Measurements from ENCODE around the gene DPP6. TPM values are rescaled to one million over a fixed set of nuclear protein-coding genes. Genes with fewer than 3 reads are reported as not detected.

DPP6 gene
- total and polyA plus RNA-seq, 4 experiments from 2014 or later: not detected

GRCh38 chr7:154905615-154906014 is 853.4 kb downstream of the DPP6 start:
- peaks cover 9 to 10% of the 10 kb centered on the region in 2 donors for H3K27me3 Mint-ChIP-seq
- Histone ChIP-seq H3K9me3 (ENCODE audit: control insufficient read depth in 1 of 2, low read length in 2 of 2) (no peaks in the 10 kb centered on the region), H3K36me3 (ENCODE audit: insufficient read depth, low read length) (no peaks in the 10 kb centered on the region), H3K4me1 (ENCODE audit: insufficient read depth, low read length) (no peaks in the 10 kb centered on the region), H3K4me3 (ENCODE audit: low read length in 2 of 2) (no peak overlapping the region), H3K27ac (ENCODE audit: low read depth, low read length) (no peak overlapping the region), H3K27me3 (ENCODE audit: insufficient read depth, low read length) (no peaks in the 10 kb centered on the region)
- DNase-seq: no peak
- H3K4me3 Mint-ChIP-seq: no peak overlapping the region
- H3K4me1 Mint-ChIP-seq: peaks cover 0 to 4% (median 2%) of the 10 kb centered on the region in 4 donors
- CTCF ChIA-PET (ENCODE audit: partially characterized antibody): interaction anchor here (1.4 to 2.3 kb wide), 2 partner anchors 8 to 22 kb away, joined by 3 to 10 read pairs; no protein-coding TSS in a partner anchor
- POLR2A ChIA-PET (ENCODE audit: partially characterized antibody): no interaction called here
- H3K27ac Mint-ChIP-seq: no peak overlapping the region
- H3K36me3 Mint-ChIP-seq: no peaks in the 10 kb centered on the region
- peaks cover 0 to 3% (median 0%) of the 10 kb centered on the region in 8 donors for H3K9me3 Mint-ChIP-seq
- intact Hi-C loops (cut with micrococcal nuclease): no loop called here

DNA sequence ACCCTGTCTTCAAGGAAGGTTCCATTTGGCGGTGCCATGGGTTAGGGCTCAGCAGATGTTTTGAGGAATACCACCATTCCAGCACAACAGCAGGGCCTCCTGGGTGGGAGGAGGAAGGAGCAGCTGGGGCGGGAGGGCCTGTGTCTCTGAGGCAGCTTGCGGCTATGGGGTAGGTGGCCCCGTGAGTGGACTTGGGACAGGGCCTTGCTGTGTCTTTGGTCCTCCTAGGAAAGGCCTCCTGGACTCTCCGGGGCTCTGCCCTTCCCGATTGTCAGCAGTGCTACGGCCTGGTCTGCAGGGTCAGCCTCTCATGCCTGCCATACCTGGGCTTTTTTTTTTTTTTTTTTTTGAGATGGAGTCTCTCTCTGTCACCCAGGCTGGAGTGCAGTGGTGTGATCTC is 854.0 kb downstream of the DPP6 start:
- CTCF ChIA-PET (ENCODE audit: partially characterized antibody): interaction anchor here (0.7 to 1.1 kb wide), 2 partner anchors 15 to 137 kb away, joined by 3 read pairs; no protein-coding TSS in a partner anchor
- Histone ChIP-seq H3K4me1 (ENCODE audit: insufficient read depth, low read length) (no peaks in the 10 kb centered on the region), H3K27me3 (ENCODE audit: insufficient read depth, low read length) (no peaks in the 10 kb centered on the region), H3K27ac (ENCODE audit: low read depth, low read length) (no peak overlapping the region), H3K4me3 (ENCODE audit: low read length in 2 of 2) (no peak overlapping the region), H3K9me3 (ENCODE audit: control insufficient read depth in 1 of 2, low read length in 2 of 2) (no peaks in the 10 kb centered on the region), H3K36me3 (ENCODE audit: insufficient read depth, low read length) (no peaks in the 10 kb centered on the region)
- Mint-ChIP-seq H3K4me1 (peaks cover 0 to 4% (median 2%) of the 10 kb centered on the region in 4 donors), H3K36me3 (no peaks in the 10 kb centered on the region), H3K27me3 (peaks cover 9 to 10% of the 10 kb centered on the region in 2 donors), H3K4me3 (no peak overlapping the region), H3K27ac (no peak overlapping the region), H3K9me3 (peaks cover 0 to 8% (median 0%) of the 10 kb centered on the region in 8 donors)
- DNase-seq: no peak
- POLR2A ChIA-PET (ENCODE audit: partially characterized antibody): no interaction called here
- intact Hi-C loops (cut with micrococcal nuclease): no loop called here

DNA sequence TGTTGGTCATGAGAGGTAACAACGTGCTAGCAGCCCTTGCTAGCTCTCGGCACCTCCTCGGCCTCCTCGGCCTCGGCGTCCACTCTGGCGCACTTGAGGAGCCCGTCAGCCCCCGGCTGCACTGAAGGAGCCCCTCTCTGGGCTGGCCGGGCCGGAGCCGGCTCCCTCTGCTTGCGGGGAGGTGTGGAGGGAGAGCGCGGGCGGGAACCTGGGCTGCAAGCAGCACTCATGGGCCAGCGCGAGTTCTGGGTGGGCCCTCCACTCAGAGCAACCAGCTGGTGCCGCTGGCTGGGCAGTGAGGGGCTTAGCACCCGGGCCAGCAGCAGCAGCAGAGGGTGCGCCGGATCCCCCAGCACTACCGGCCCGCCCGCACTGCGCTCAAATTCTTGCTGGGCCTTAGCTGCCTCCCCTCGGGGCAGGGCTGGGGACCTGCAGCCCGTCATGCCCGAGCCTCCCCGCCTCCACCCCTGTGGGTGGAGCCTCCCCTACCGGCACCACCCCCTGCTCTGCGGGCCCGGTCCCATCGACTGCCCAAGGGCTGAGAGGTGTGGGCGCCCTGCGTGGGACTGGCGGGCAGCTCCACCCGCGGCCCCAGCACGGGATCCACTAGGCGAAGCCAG is 854.6 kb downstream of the DPP6 start:
- ChIA-PET POLR2A (ENCODE audit: partially characterized antibody) (no interaction called here), CTCF (ENCODE audit: partially characterized antibody) (interaction anchor here (0.7 to 1.1 kb wide), 3 partner anchors 14 to 136 kb away, joined by 3 to 4 read pairs (median 3); no protein-coding TSS in a partner anchor)
- Histone ChIP-seq H3K4me3 (ENCODE audit: low read length in 2 of 2) (no peak overlapping the region), H3K9me3 (ENCODE audit: control insufficient read depth in 1 of 2, low read length in 2 of 2) (no peaks in the 10 kb centered on the region), H3K36me3 (ENCODE audit: insufficient read depth, low read length) (no peaks in the 10 kb centered on the region), H3K27me3 (ENCODE audit: insufficient read depth, low read length) (no peaks in the 10 kb centered on the region), H3K4me1 (ENCODE audit: insufficient read depth, low read length) (no peaks in the 10 kb centered on the region), H3K27ac (ENCODE audit: low read depth, low read length) (no peak overlapping the region)
- H3K27me3 Mint-ChIP-seq: peaks cover 10 to 11% of the 10 kb centered on the region in 2 donors
- no peak overlapping the region for H3K4me3 Mint-ChIP-seq
- H3K4me1 Mint-ChIP-seq: peaks cover 0 to 4% (median 2%) of the 10 kb centered on the region in 4 donors
- peaks cover 0 to 12% (median 0%) of the 10 kb centered on the region in 8 donors for H3K9me3 Mint-ChIP-seq
- no peak for DNase-seq
- no peak overlapping the region for H3K27ac Mint-ChIP-seq
- intact Hi-C loops (cut with micrococcal nuclease): no loop called here
- no peaks in the 10 kb centered on the region for H3K36me3 Mint-ChIP-seq

DNA sequence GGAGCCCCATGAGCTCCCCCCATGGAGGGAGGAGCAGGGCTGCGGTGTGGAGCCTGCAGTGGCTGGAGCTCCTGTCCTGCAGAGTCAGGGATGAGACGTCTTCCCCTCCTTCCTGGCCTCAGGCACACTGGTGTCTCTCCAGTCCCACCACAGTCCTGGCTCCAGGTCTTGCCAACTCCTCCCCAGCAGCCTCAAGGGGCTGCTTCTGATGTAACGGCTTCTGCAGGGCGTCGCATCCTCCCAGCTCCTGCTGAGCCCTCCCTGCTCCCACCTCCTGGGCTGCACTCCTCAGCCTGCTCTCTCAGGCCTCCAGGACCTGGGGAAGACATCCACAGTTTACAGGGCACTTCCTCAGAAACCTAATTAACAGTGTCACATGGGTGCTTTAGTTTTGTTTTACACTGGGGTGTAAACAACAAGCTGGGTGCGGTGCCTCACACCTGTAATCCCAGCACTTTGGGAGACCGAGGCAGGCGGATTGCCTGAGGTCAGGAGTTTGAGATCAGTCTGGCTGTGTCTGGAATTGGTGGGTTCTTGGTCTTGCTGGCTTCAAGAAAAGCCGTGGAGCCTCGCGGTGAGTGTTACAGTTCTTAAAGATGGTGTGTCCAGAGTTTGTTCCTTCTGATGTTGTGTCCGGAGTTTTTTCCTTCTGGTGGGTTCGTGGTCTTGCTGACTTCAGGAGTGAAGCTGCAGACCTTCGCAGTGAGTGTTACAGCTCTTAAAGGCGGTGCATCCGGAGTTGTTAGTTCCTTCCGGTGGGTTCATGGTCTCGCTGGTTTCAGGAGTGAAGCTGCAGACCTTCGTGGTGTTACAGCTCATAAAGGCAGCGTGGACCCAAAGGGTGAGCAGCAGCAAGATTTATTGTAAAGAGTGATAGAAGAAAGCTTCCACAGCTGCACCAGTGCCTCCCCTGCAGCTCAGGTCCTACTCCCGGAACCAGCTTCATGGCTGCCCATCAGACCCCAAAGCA is 855.7 kb downstream of the DPP6 start:
- no peaks in the 10 kb centered on the region for H3K27me3 ChIP-seq (ENCODE audit: insufficient read depth, low read length)
- H3K27me3 Mint-ChIP-seq: peaks cover 10 to 11% of the 10 kb centered on the region in 2 donors
- peaks cover 0 to 4% (median 2%) of the 10 kb centered on the region in 4 donors for H3K4me1 Mint-ChIP-seq
- ChIA-PET CTCF (ENCODE audit: partially characterized antibody) (interaction anchor here (0.7 to 1.0 kb wide), 3 partner anchors 19 to 44 kb away, joined by 4 to 6 read pairs (median 4); no protein-coding TSS in a partner anchor), POLR2A (ENCODE audit: partially characterized antibody) (no interaction called here)
- no peak for DNase-seq
- H3K4me1 ChIP-seq (ENCODE audit: insufficient read depth, low read length): no peaks in the 10 kb centered on the region
- peaks cover 0 to 12% (median 0%) of the 10 kb centered on the region in 8 donors for H3K9me3 Mint-ChIP-seq
- H3K36me3 ChIP-seq (ENCODE audit: insufficient read depth, low read length): no peaks in the 10 kb centered on the region
- peak overlapping the region in 2 of 7 donors; percentile 0 to 29 for H3K27ac Mint-ChIP-seq
- H3K27ac ChIP-seq (ENCODE audit: low read depth, low read length): no peak overlapping the region
- no peaks in the 10 kb centered on the region for H3K9me3 ChIP-seq (ENCODE audit: control insufficient read depth in 1 of 2, low read length in 2 of 2)
- H3K4me3 Mint-ChIP-seq: peak overlapping the region in 6 of 8 donors; percentile 11 to 69 (median 39)
- intact Hi-C loops (cut with micrococcal nuclease): no loop called here
- H3K36me3 Mint-ChIP-seq: no peaks in the 10 kb centered on the region
- no peak overlapping the region for H3K4me3 ChIP-seq (ENCODE audit: low read length in 2 of 2)

DNA sequence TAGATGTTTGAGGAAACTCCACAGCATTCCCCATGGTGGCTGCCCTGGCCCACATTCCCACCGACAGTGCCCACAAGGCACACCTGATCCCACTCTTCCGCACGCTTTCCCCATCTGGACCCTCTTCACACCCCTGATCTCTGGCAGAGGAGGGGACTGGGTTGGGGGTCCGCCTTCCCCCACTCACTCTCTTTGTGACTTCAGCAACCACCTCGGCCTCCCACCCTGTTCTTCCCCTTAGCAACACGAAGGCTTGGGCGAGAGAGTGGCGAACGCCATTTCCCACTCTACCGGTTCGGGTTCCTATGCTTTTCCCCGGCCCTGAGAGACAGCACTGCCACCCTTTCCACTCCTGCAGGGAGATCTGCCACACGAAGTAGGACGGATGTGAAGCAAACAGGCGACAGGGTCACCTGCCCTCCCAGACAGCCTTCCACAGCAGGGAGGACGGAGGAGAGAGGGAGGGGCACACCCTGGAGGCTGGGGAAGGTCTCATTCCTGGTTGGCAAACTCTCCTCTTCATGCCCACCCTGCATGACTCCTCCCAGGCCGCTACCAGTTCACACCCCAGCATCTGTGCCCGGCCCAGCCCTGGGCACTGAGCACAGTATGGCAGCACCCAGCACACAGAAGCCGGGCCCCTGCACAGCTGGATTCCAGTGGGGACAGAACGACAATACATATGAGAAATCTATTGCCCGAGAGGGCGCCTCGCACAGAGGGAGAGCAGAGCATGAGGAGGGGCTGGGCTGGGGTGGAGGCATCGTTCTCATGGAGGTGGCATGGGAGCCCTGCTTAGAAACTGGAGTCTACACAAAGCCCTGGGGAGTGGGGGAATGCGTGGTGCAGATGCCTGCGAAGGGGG is 857.3 kb downstream of the DPP6 start:
- Histone ChIP-seq H3K27me3 (ENCODE audit: insufficient read depth, low read length) (no peaks in the 10 kb centered on the region), H3K27ac (ENCODE audit: low read depth, low read length) (no peak overlapping the region), H3K4me3 (ENCODE audit: low read length in 2 of 2) (no peak overlapping the region), H3K9me3 (ENCODE audit: control insufficient read depth in 1 of 2, low read length in 2 of 2) (no peaks in the 10 kb centered on the region), H3K36me3 (ENCODE audit: insufficient read depth, low read length) (no peaks in the 10 kb centered on the region), H3K4me1 (ENCODE audit: insufficient read depth, low read length) (peaks cover 5% of the 10 kb centered on the region)
- Mint-ChIP-seq H3K4me1 (peaks cover 3 to 8% (median 6%) of the 10 kb centered on the region in 4 donors), H3K27ac (no peak overlapping the region), H3K36me3 (no peaks in the 10 kb centered on the region), H3K4me3 (no peak overlapping the region), H3K9me3 (peaks cover 0 to 12% (median 0%) of the 10 kb centered on the region in 8 donors), H3K27me3 (peaks cover 8 to 15% of the 10 kb centered on the region in 2 donors)
- no peak for DNase-seq
- CTCF ChIA-PET (ENCODE audit: partially characterized antibody): interaction anchor here (1.4 to 6.7 kb wide), 2 partner anchors 14 to 19 kb away, joined by 5 to 72 read pairs; no protein-coding TSS in a partner anchor
- POLR2A ChIA-PET (ENCODE audit: partially characterized antibody): no interaction called here
- intact Hi-C loops (cut with micrococcal nuclease): loop anchor here (5.0 kb wide), 1 partner anchor 98 kb away; no protein-coding TSS in a partner anchor

GRCh38 chr7:154910125-154910524 is 857.9 kb downstream of the DPP6 start:
- Mint-ChIP-seq H3K9me3 (peaks cover 0 to 12% (median 0%) of the 10 kb centered on the region in 8 donors), H3K27ac (no peak overlapping the region), H3K27me3 (peaks cover 8 to 15% of the 10 kb centered on the region in 2 donors), H3K36me3 (no peaks in the 10 kb centered on the region), H3K4me3 (no peak overlapping the region), H3K4me1 (peaks cover 4 to 8% (median 6%) of the 10 kb centered on the region in 4 donors)
- no peak overlapping the region for H3K27ac ChIP-seq (ENCODE audit: low read depth, low read length)
- no peaks in the 10 kb centered on the region for H3K36me3 ChIP-seq (ENCODE audit: insufficient read depth, low read length)
- ChIA-PET CTCF (ENCODE audit: partially characterized antibody) (interaction anchor here (1.3 to 6.7 kb wide), 6 partner anchors 9 to 43 kb away, joined by 3 to 72 read pairs (median 22); no protein-coding TSS in a partner anchor), POLR2A (ENCODE audit: partially characterized antibody) (no interaction called here)
- no peak for DNase-seq
- no peak overlapping the region for H3K4me3 ChIP-seq (ENCODE audit: low read length in 2 of 2)
- H3K9me3 ChIP-seq (ENCODE audit: control insufficient read depth in 1 of 2, low read length in 2 of 2): no peaks in the 10 kb centered on the region
- H3K27me3 ChIP-seq (ENCODE audit: insufficient read depth, low read length): no peaks in the 10 kb centered on the region
- H3K4me1 ChIP-seq (ENCODE audit: insufficient read depth, low read length): peaks cover 5% of the 10 kb centered on the region
- intact Hi-C loops (cut with micrococcal nuclease): loop anchor here (5.0 kb wide), 1 partner anchor 97 kb away; no protein-coding TSS in a partner anchor

All from CD4-positive, alpha-beta memory T cell (primary cell).